T1000 (cell line): Measurements from ENCODE around the gene FAM221A.
"Not testable (repeated sequence)": the region's sequence is repeated elsewhere in the genome, so short reads cannot be mapped to it uniquely, and the experiment has no call there.

Source experiments
- DNase-seq: peaks from one replicate; lab custom pipeline; 2025; ENCODE audit warnings: mixed read lengths; lab: John Stamatoyannopoulos, UW

Gene FAM221A

DNA sequence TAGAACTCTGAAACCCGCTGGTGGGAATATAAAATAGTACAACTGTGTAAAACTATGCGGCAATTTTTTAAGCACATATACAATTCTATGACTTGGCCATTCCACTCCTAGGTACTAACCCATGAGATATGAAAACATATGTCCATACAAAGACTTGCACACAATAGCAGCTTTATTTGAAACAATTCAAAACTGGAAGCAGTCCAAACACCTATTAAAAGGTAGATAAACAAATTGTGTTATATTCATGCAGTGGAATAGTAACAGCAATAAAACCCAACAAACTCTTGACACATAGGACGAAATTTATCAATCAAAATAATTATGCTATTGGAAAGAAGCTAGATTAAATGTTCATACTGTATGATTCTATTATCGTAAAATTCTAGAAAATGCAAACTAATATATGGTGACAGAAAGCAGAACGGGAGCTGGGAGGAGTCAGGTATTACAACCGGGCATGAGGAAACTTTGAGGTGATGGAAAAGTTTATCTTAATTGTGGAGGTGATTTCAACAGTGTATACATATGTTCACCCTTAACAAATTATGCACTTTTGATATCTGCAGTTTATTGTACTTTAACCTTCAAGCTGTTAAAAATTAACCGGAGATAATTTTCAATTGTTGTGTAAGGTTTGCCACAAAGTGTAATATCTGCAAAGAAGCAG lies 29.2 kb downstream of the FAM221A start:
- no peak for DNase-seq

DNA sequence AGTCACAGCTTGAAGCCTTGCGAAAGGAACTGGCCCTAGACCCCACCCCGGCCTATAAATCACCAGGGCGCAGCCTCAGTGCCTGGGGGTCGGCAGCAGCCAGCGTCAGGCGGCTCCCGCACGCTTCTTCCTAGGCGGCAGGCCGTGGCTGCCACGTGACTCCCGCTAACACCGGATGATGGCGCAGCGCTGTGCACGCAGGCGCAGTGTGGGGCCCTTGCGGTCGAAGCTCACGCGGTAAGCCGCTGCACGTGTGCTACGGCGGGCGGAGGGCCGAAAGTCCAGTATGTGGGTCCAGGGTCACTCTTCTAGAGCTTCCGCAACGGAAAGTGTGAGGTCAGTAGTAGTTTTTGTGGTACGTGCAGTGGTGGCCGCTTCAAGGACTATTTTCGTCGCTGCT lies 30.0 kb downstream of the FAM221A start, which contains the start of gene STK31:
Gene STK31 (plus strand): TSS at position 220 of the 400 bp plus-strand sequence. CDS start 67 bp downstream, at position 287.
- DNase-seq, result no peak

DNA sequence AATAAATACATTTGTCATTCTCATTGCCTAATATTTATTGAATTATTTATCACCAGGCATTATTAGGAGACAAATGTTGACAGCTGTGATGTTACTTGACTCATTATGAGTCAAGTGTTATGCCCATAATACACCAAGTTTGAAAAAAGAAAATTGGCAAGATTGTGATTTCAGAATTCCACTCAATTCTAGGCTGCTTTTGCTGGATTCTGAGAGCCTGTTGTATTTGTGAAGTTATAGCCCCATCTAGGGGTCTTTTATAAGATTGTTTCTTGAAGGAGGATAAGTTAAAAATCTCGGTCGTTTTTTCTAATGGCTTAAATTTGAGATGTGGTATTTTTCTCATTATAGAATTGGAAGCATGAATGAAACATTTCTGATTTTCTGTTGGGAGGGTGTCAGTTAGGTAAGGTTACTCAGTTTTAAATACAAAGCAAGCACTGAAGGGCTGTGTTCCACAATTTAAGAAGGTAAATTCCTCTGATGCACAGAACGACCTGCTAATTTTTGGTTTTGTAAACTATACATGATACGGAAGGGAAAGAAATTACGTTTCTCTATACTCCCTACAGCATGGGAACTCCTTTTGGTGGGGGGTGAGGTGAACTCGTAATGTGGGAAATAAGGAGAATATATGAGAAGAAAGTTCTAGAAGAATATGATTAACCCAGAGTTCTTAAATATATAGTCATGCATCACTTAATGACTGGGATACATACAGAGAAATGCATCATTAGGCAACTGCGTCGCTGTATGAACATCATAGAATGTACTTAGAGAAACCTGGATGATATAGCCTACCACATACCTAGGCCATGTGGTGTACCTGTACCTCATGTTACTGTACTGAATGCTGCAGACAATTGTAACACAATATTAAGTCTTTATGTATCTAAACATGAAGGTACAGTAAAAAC lies 32.6 kb downstream of the FAM221A start:
- no peak for DNase-seq

DNA sequence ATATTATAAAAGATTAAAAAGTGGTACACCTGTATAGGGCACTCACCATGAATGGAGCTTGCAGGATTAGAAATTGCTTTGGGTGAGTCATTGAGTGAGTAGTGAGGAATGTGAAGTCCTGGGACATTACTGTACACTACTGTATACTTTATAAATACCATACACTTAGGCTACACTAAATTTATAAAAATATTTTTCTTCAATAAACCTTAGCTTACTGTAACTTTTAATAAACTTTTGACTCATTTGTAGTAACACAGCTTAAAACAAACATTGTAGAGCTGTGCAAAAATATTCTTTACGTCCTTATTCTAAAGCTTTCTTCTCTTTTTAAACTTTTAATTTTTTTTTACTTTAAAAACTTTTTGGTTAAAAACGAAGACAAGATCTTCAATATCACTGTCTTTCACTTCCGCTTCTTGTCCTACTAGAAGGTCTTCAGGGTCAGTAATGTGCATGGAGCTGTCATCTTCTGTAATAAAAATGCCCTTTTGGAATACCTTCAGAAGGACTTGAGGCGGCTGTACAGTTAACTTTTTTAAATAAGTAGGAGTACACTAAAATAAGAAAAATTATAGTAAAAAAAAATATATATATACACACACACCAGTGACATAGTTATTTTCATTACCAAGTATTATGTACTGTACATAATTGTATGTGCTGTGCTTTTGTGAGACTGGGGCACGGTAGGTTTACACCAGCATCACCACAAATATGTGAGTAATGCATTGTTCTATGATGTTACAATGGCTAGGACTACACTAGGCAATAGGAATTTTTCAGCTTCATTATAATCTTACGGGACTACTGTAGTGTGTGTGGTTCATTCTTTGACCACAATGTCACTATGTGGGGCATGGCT lies 33.5 kb downstream of the FAM221A start:
- DNase-seq, result no peak

DNA sequence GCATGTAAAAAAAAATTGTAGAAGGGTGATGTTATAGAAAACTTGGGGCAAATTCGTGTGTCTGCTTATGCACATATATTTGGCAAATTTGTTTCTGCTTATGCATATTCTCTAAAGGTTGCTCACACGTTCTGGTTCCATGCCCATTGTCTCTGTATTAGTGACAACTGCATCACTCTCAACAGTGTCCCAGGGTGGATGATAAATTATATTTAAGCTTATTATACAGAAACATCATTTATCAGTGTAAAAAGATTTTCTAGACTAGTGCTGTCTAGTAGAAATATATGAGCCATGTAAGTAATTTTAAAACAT lies 34.1 kb downstream of the FAM221A start:
- no peak for DNase-seq

DNA sequence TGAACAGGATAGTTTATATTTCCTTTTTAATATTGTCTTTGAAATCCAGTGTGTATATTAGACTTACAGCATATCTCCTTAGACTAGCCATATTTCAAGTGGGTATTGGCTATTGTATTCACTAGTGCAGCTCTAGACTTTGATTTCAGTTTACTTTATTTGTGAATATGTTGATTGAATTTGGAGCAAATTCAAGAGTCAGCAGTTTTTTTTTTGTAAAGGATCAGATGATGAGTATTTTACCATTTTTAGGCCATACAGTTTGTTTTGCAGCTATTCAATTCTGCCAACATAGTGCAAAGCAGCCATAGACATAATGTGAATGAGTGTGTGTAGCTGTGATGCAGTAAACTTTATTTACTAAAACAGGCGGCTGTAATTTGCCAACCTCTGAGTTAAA lies 34.6 kb downstream of the FAM221A start:
- no peak for DNase-seq

DNA sequence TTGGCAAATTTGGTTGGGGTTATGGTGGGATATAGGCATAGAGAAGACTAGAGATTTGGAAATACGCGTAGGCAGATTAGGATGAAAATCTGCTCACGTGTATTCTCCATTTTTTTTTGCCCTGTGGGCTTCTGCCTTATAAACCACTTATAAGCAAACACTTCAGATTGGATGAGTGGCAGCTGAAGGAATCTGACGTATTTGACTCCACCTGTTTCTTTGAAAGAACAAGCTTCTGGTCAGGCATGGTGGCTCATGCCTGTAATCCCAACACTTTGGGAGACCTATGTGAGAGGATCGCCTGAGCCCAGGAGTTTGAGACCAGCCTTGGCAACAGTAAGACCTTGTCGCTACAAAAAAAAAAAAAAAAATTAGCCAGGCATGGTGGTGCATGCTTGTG lies 35.1 kb downstream of the FAM221A start:
- DNase-seq, result no peak

DNA sequence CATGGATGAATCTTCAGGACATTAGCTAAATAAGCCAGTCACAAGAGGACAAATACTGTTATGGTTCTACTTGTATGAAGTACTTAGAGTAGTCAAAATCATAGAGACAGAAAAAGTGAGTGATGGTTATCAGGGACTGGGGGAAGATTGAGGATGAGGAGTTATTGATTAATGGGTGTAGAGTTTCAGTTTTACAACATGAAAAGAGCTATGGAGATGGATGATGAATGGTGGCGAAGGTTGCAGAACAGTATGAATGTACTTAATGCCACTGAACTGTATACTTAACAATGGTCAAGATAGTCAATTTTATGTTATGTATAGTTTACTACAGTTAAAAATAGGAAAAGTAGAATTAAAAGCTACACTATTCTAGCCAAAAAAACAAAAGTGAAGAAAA lies 37.8 kb downstream of the FAM221A start:
- no peak for DNase-seq

DNA sequence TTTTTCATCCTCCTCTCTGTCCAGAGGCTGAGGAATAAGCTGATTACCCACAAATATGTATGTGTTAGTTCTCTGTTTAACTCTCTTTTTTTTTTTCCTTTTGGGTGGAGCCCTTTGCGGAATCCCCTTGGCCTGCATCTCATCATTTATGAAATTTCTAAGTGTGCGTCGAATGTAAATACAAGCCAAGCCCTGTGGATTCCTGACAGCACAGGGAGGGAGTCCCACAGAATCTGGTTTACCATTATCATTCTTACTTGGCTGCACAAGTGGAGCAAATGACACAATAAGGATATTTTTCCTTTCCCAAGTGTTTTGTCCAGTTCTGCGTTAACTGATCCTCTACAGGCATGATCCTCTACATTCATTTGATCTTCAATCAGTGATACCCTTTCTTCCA lies 41.5 kb downstream of the FAM221A start:
- no peak for DNase-seq

DNA sequence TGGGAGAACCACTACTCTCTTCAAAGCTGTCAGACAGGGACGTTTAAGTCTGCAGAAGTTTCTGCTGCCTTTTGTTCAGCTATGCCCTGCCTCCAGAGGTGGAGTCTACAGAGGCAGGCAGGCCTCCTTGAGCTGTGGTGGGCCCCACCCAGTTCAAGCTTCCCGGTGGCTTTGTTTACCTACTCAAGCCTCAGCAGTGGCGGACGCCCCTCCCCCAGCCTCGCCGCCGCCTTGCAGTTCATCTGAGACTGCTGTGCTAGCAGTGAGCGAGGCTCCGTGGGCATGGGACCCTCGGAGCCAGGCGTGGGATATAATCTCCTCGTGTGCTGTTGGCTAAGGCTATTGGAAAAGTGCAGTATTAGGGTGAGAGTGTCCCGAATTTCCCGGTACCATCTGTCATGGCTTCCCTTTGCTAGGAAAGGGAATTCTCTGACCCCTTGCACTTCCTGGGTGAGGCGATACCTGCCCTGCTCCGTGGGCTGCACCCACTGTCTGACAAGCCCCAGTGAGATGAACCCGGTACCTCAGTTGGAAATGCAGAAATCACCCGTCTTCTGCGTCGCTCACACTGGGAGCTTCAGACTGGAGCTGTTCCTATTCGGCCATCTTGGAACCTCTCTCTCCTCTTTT lies 42.7 kb downstream of the FAM221A start:
- DNase-seq, result not testable (repeated sequence)

DNA sequence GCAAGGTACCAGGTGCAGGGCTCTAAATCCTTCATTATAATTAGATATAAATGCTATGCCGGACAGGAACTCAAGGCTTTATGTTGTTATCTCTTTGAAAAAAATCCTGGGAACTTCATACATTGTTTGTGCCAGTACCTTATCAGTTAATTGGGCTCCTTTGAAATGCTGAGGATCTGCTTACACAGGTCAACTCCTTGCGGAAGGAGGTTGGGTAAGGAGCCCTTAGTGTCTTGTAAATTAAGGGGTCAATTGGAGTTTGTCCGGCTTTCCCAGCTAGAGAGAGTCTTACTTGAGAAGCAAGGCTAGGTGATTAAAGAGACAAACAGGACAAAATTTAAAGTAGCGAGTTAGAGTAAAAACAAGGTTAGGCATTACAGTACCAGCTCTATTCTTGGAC lies 44.1 kb downstream of the FAM221A start:
- DNase-seq, result not testable (repeated sequence)

DNA sequence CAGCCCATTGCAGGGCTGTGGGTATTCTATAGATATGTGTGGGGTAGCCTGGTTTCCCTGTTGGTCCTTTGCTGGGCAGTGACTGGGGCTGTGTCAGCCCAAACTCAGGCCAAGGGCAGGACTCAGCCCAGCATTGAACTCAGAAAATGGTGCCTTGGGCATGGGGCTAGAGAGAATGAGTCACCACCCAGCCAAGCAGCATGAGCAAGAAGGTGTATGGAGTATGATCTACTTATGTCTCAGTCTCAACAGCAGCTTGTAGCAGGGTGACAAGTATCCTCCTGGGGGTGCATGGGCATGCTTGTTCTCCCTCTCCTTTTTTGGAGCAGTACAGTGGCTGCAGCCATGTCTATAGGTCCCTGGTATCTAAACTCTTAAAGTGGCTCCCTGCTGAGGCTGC lies 62.1 kb downstream of the FAM221A start:
- DNase-seq, result no peak

DNA sequence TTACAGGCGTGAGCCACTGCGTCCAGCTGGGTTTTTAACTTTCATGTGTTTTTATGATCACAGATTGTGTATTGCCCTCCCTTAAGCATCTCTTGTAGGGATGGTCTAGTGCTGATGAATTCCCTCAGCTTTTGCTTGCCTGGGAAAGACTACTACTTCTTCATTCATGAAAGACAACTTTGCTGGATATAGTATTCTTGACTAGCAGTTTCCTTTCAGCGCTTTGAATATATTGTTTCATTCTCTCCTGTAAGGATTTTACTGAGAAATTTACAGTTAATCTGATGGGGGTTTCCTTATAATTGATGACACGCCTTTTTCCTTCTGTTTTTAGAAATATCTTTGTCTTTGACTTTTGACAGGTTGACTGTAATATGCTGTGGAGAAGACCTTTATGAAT lies 63.2 kb downstream of the FAM221A start:
- no peak for DNase-seq

DNA sequence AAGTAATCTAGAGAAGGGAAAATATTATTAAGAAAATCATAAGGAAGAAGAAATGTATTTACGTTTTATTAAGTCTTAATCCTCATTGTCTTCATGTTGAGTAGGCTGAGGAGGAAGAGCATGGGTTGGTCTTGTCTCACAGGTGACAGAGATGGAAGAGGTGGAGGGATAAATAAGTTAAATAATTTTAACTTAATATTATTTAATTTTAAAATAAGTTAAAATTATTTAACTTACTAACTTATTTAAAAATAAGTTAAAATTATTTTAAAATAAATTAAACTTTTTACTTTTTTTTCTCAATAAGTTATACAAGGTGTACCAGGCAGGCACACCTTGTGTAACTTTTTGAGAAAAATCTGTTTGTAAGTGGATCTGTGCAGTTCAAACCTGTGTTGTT lies 66.6 kb downstream of the FAM221A start:
- no peak for DNase-seq

DNA sequence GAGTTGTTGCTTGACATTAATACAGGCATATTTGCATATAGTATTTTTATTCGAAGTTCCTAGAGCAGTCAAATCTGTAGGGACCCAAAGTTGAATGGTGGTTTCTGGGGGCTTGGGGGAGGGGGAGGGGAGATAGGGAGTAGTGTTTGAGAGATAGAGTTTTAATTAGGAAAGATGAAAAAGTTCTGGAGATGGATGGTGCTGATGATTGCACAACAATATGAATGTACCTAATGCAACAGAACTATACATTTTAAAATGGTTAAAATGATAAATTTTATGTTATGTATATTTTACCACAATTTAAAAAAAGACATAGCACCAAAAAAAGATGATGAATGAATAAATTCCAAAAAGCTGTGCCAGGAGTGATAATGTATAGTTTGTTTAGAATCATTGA lies 71.9 kb downstream of the FAM221A start:
- no peak for DNase-seq
